Epithelial cell of proximal tubule (primary cell): ENCODE results near the gene UST. TPM values are rescaled to one million over a fixed set of nuclear protein-coding genes. Genes with fewer than 3 reads are reported as not detected.

Experiments
- DNase-seq: peaks from one replicate; pipeline ENCODE4 v3.0.0-alpha.2; 2011; ENCODE audit warnings: low read depth
- H3K4me3 ChIP-seq: 2 replicates; pipeline ENCODE4 v1.5.1; 2011; ENCODE audit warnings: low read depth, mild to moderate bottlenecking, low read length
- CTCF ChIP-seq: conservative IDR thresholded peaks from 2 replicates; pipeline ENCODE4 v1.5.1; 2012; ENCODE audit warnings: low read depth, mild to moderate bottlenecking, low read length
- total RNA-seq: library from RNA; depleted of rRNA; stranded (reverse); fragments of >200 nt; gene quantifications from 2 replicates; pipeline ENCODE4 v1.2.3, GENCODE V29; 2015

The UST gene
- total RNA-seq, 1 donor from 2014 or later, result 1.1 TPM

- no peak for DNase-seq
- TF ChIP-seq CTCF, result no peak
- no peak overlapping the region for H3K4me3 ChIP-seq
Observed at GRCh38 chr6:149064660-149065015, 317.8 kb downstream of the UST start.

GRCh38 chr6:149065121-149065520 lies 318.3 kb downstream of the UST start:
- no peak for TF ChIP-seq CTCF
- no peak for DNase-seq
- H3K4me3 ChIP-seq, result no peak overlapping the region

GRCh38 chr6:149065658-149066556 lies 319.1 kb downstream of the UST start:
- TF ChIP-seq CTCF, result no peak
- no peak for DNase-seq
- no peak overlapping the region for H3K4me3 ChIP-seq

- no peak for TF ChIP-seq CTCF
- no peak overlapping the region for H3K4me3 ChIP-seq
- DNase-seq, result no peak
Observed at GRCh38 chr6:149071997-149072396, 325.2 kb downstream of the UST start.

- H3K4me3 ChIP-seq, result no peak overlapping the region
- TF ChIP-seq CTCF, result no peak
- DNase-seq, result no peak
Observed at GRCh38 chr6:149074832-149075258, 328.0 kb downstream of the UST start.

GRCh38 chr6:149075616-149076354 lies 329.0 kb downstream of the UST start:
- H3K4me3 ChIP-seq, result no peak overlapping the region
- DNase-seq, result no peak
- no peak for TF ChIP-seq CTCF
